ENCODE measurements around the gene MMS19.

The MMS19 gene

DNA sequence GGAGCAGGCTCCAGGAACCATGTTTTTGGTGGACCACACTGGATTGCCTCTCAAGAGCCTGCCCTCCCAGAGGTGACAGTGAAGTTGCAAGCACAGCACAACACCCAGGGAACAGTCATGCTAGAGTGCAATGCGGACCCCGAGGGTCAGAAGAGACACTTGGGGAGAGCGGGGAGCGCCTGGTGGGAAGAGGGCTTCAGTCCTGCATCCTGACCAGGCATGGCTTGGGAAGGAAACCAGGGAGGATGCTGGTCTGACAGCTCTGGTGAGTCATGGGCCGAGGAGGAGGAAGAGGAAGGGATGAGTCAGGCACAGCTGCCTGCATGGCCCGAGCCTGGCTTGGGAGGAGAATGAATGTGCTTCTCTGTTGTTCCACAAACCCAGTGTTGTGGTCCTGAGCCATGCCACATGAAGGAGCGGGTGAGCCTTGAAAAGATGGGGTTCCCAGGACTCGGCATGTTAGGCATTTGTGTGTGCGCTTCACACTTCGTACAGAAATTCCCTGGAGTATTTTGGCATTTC lies 44.9 kb upstream of the MMS19 start:
- Mint-ChIP-seq H3K9me3 (no peaks in the 10 kb centered on the region), H3K27ac (peak overlapping the region; percentile 86 to 89 (median 88)), H3K4me1 (peaks cover 74% of the 10 kb centered on the region), H3K36me3 (ENCODE audit: low read depth) (no peaks in the 10 kb centered on the region), H3K4me3 (peak overlapping the region in 1 of 3 experiments; percentile 7), H3K27me3 (ENCODE audit: low read depth) (no peaks in the 10 kb centered on the region)
- TF ChIP-seq CTCF (IDR thresholded peaks at IDR 0.05; ENCODE audit: unreplicated experiment in 3 of 3), result no peak

DNA sequence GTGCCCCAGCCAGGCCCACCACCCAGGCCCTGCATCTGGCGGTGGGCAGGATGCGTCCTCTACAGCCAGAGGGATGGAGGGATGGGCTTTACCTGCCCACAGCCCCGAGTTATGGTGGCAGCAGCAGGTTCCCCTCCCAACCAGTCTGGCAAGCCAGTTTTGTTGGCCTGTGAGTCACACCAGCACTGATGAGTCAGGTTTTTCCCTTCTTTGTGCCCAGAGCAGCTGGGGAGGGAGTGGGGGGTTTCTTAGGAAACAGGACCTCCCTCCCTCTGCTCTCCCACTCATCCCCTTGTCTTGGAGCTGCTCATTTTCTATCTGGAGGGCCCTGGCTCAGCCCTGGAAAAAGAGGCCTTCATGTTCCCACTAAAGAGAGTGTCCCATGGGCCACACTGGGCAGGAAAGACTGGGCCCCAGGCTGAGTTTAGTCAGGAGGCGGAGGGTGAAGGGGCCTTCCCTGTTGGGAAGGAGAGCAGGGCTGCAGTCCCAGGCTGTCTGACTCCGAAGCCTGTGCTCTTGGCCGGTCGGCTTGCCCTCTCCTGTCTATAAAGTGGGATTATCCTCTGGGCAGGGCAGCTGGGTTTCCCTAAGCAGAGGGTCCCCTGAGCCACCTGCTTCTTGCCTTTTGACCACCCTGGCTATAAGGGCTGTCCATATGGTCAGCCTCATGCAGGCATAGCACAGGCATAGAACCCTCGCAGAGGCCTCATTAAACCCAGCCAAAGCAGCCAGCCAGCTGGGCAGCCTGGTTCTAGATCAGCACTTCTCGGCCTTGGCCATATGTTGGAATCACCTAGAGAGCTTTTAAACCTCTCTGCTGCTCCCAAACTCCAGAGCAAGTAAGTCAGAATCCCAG lies 44.2 kb upstream of the MMS19 start:
- no peak for TF ChIP-seq CTCF (IDR thresholded peaks at IDR 0.05; ENCODE audit: unreplicated experiment in 3 of 3)
- no peaks in the 10 kb centered on the region for H3K9me3 Mint-ChIP-seq
- no peaks in the 10 kb centered on the region for H3K27me3 Mint-ChIP-seq (ENCODE audit: low read depth)
- H3K4me1 Mint-ChIP-seq, result peaks cover 69% of the 10 kb centered on the region
- no peaks in the 10 kb centered on the region for H3K36me3 Mint-ChIP-seq (ENCODE audit: low read depth)
- no peak overlapping the region for H3K4me3 Mint-ChIP-seq
- peak overlapping the region; percentile 86 to 89 (median 88) for H3K27ac Mint-ChIP-seq

DNA sequence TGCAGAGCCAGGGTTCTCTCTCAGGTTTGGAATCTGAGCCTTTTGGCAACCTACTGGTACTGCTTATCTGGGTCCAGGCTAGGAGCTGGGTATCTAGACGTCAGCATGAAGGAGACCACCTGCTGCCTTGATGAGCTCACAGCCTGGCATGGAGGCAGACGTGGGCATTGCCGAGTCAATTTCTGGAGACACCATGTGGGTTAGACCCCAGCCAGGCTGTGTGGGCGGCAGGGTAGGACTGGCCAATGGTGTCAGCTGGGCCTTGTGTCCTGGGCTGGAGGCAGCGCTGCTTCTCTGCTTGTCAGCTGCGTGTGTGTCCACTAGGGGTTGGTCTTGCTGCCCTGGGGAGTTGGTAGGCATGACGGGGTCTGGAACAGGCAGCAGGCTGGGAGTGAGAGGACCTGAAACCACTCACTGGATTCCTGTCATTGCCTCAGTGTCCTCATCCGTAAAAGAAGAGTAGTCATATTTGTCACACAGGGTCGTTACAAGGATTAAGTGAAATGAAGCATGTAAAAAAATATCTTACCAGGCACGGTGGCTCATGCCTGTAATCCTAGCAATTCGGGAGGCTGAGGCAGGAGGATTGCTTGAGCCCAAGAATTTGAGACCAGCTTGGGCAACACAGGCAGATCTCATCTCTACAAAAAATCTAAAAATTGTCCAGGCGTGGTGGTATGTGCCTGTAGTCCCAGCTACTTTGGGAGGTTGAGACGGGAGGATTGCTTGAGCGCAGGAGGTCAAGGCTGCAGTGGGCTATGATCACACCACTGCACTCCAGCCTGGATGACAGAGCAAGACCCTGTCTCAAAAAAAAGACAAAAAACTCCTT lies 42.7 kb upstream of the MMS19 start:
- H3K9me3 Mint-ChIP-seq, result no peaks in the 10 kb centered on the region
- no peaks in the 10 kb centered on the region for H3K36me3 Mint-ChIP-seq (ENCODE audit: low read depth)
- H3K4me1 Mint-ChIP-seq, result peaks cover 59% of the 10 kb centered on the region
- no peak overlapping the region for H3K4me3 Mint-ChIP-seq
- no peaks in the 10 kb centered on the region for H3K27me3 Mint-ChIP-seq (ENCODE audit: low read depth)
- H3K27ac Mint-ChIP-seq, result peak overlapping the region; percentile 87 to 91 (median 90)
- no peak for TF ChIP-seq CTCF (IDR thresholded peaks at IDR 0.05; ENCODE audit: unreplicated experiment in 3 of 3)

DNA sequence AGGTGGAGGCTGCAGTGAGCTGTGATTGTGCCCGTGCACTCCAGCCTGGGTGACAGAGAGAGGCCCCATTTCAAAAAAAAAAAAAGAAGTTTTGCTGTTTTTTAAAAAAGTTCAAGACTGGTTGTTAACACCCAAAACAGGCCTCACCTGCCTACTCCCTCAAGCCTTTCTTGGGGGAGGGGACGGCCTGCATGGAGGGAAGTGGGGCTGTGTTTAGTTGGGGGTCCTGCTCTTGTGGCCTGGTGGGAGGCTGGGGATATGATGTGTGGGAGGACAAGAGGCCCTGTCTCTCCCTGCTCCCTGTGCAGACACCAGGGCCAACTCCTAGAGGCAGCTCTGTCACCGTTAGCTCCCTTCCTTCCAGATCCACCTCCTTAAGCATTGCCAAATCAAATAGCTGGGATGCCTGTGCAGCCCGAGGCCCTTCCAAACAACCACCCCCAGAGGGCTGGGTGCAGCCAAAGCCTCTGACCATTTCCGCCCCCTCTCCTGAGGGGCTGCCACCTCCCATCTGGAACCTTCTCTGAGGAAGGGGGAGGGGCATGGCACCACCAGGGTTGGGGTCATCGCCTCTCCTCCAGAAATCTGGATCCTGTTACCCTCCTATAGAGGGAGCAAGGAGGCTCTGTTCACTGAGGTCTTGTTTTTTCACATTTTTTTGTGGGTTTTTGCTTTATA lies 41.4 kb upstream of the MMS19 start:
- H3K27me3 Mint-ChIP-seq (ENCODE audit: low read depth), result no peaks in the 10 kb centered on the region
- peaks cover 52% of the 10 kb centered on the region for H3K4me1 Mint-ChIP-seq
- no peaks in the 10 kb centered on the region for H3K9me3 Mint-ChIP-seq
- H3K27ac Mint-ChIP-seq, result peak overlapping the region; percentile 87 to 91 (median 90)
- no peaks in the 10 kb centered on the region for H3K36me3 Mint-ChIP-seq (ENCODE audit: low read depth)
- peak overlapping the region in 1 of 3 experiments; percentile 44 for H3K4me3 Mint-ChIP-seq
- TF ChIP-seq CTCF (IDR thresholded peaks at IDR 0.05; ENCODE audit: unreplicated experiment in 3 of 3), result peak in 2 of 3 experiments; percentile 25 to 27

DNA sequence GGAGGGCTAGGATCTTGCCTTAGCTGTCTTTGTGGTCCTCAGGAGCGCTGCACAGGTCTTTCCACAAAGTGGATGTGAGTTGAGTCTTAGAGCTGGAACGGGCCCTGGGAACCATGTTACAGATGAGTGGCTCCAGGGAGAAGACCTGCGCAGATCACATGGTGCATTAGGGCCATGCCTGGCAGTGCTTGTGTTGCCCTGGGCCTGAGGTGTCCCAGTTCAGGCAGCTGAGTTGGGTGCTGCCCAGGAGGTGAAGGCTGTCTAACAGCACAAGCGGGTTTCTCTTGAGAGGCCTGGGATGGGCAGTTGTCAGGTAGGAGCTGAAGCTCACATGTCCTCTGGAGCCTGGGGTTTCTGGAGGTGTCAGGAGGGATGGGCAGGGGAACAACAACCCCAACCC lies 40.6 kb upstream of the MMS19 start:
- peaks cover 46% of the 10 kb centered on the region for H3K4me1 Mint-ChIP-seq
- H3K9me3 Mint-ChIP-seq, result no peaks in the 10 kb centered on the region

More for the DNA sequence above, 40.6 kb upstream of the MMS19 start:
- H3K4me3 Mint-ChIP-seq, result no peak overlapping the region
- H3K27ac Mint-ChIP-seq, result peak overlapping the region; percentile 87 to 94 (median 90)
- H3K27me3 Mint-ChIP-seq (ENCODE audit: low read depth), result no peaks in the 10 kb centered on the region
- no peaks in the 10 kb centered on the region for H3K36me3 Mint-ChIP-seq (ENCODE audit: low read depth)
- no peak for TF ChIP-seq CTCF (IDR thresholded peaks at IDR 0.05; ENCODE audit: unreplicated experiment in 3 of 3)
